Measurements from ENCODE around the gene NFAT5. TPM values are rescaled to one million over a fixed set of nuclear protein-coding genes. Genes with fewer than 3 reads are reported as not detected.

The NFAT5 gene
- total RNA-seq, 2 donors from 2014 or later, result 38.1 to 38.9 TPM

DNA sequence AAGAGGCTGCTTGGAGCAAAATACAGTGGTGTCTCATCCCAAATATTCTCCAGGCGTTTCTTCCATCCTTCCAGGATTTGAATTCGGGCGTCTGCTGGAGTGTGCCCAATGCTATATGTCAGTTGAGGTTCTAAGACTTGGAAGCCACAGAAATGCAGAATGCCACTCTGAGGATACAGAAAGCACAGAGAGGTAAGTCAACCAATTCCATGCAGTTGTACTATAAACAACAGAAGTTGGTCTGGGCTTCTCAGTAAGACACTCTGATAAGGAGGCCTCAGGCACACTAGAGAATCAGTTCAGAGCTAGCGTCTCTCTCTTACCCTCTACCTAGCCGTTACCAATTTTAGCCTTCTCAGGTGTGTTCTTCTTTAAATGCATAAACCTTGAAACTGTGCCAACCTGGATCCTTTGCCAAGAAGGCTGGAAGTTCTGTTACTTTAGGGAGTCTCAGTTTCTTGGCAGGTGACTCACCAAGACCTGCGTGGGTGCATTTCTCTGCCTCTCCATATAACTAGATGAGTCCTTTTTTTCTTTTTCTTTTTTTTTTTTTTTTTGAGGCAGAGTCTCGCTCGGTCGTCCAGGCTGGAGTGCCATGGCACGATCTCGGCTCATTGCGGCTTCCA is 145.5 kb downstream of the NFAT5 start:
- no peaks in the 10 kb centered on the region for H3K27me3 ChIP-seq
- TF ChIP-seq POLR2A (IDR thresholded peaks at IDR 0.05), result no peak
- TF ChIP-seq, protein P1, sequence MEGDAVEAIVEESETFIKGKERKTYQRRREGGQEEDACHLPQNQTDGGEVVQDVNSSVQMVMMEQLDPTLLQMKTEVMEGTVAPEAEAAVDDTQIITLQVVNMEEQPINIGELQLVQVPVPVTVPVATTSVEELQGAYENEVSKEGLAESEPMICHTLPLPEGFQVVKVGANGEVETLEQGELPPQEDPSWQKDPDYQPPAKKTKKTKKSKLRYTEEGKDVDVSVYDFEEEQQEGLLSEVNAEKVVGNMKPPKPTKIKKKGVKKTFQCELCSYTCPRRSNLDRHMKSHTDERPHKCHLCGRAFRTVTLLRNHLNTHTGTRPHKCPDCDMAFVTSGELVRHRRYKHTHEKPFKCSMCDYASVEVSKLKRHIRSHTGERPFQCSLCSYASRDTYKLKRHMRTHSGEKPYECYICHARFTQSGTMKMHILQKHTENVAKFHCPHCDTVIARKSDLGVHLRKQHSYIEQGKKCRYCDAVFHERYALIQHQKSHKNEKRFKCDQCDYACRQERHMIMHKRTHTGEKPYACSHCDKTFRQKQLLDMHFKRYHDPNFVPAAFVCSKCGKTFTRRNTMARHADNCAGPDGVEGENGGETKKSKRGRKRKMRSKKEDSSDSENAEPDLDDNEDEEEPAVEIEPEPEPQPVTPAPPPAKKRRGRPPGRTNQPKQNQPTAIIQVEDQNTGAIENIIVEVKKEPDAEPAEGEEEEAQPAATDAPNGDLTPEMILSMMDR (IDR thresholded peaks at IDR 0.05), result no peak
- WGBS, 2 donors, result 25 to 37% methylated on average over 12 of the region's 12 CpGs
- no peaks in the 10 kb centered on the region for H3K36me3 ChIP-seq (replicated peaks in 1 of 2; ENCODE audit: insufficient read depth in 1 of 2, low read depth in 2 of 2)
- DNase-seq (peak; percentile 81 to 93 (median 91)), ATAC-seq (peak; percentile 68)
- peaks cover 52% of the 10 kb centered on the region for H3K4me1 ChIP-seq
- H3K27ac ChIP-seq, result peak overlapping the region; percentile 11 to 60 (median 47)
- no peak overlapping the region for H3K4me3 ChIP-seq
- intact Hi-C loops (cut with DNase I), result no loop called here
- H3K9me3 ChIP-seq, result no peaks in the 10 kb centered on the region

DNA sequence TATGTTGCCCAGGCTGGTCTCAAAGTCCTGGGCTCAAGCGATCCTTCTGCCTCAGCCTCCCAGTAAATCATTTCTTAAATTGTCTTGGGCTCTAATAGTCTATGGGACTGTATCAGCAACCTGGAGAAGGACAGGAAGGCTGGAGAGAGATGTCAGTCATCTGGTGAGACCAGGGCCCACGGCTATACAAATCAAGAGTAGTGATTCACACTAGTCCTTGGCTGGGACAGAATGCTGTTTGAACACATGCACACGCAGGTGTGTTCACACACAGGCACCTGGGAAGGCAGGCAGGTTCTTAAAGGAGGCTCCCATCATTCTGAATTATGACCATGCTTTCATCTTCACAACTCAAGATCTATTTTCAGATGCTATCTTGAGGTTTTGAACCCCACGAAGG is 146.5 kb downstream of the NFAT5 start:
- Histone ChIP-seq H3K4me1 (peaks cover 46% of the 10 kb centered on the region), H3K36me3 (replicated peaks in 1 of 2; ENCODE audit: insufficient read depth in 1 of 2, low read depth in 2 of 2) (no peaks in the 10 kb centered on the region), H3K4me3 (no peak overlapping the region), H3K27me3 (no peaks in the 10 kb centered on the region), H3K27ac (peak overlapping the region; percentile 11 to 60 (median 47)), H3K9me3 (no peaks in the 10 kb centered on the region)
- ATAC-seq (peak; percentile 54), DNase-seq (peak in 3 of 4 donors; percentile 54 to 75 (median 55))
- intact Hi-C loops (cut with DNase I), result no loop called here
- 41 to 50% methylated on average over 4 of the region's 4 CpGs for WGBS, 2 donors
- TF ChIP-seq POLR2A (IDR thresholded peaks at IDR 0.05), result no peak
- TF ChIP-seq, protein P1 (IDR thresholded peaks at IDR 0.05), result no peak

DNA sequence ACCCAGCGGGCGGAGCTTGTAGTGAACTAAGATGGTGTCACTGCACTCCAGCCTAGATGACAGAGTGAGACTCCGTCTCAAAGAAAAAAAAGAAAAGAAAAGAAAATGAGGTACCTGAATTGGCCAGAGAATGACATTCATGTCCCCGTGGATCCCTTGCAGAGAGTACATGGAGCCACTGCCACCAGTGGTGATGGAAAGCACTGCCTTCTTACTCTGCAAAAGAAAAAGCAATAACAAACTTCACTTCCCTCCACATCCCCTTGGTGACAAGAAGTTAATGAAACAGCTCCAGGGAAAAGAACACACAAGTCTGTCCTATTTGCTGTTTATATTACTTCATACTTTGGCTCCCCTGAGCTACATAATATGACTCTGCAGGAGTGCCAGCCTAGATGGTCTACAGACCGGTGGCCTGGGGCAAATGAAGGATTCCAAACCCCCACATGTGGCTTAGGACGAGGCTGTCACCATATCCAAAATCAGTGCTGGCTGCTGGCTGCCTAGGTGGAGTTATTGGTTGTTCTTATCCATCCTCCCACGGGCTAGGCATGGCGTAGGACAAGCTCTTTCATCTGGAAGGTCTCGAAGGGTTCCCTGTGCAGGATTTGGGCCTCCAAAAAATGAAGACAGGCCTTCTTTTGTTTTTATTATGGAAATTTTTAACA is 147.3 kb downstream of the NFAT5 start:
- TF ChIP-seq, protein P1 (IDR thresholded peaks at IDR 0.05), result no peak
- TF ChIP-seq POLR2A (IDR thresholded peaks at IDR 0.05), result no peak
- Histone ChIP-seq H3K9me3 (no peaks in the 10 kb centered on the region), H3K27me3 (no peaks in the 10 kb centered on the region), H3K4me3 (no peak overlapping the region), H3K4me1 (peaks cover 46% of the 10 kb centered on the region), H3K27ac (peak overlapping the region in 1 of 4 donors; percentile 11), H3K36me3 (replicated peaks in 1 of 2; ENCODE audit: insufficient read depth in 1 of 2, low read depth in 2 of 2) (no peaks in the 10 kb centered on the region)
- no peak for ATAC-seq
- WGBS, 2 donors, result 86 to 91% methylated on average over 9 of the region's 9 CpGs
- no peak for DNase-seq
- intact Hi-C loops (cut with DNase I), result no loop called here

DNA sequence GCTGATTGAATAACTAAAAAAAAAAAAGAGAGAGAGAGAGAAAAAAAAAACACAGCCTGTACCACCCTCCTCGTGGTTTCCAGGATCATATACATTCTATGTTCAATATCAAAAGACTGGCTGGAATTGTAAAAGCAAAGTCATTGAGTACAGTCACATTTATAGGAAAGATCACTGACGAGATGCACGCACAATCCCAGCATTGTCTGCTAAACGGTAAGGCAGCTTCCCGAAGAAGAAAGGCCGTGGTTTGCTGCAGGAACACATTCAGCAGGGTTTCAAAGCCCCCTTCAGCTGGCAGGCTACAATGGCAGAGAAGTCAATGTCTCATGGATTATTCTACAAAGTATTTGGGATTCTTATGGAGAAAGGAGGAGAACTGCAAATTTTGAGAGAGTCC is 151.3 kb downstream of the NFAT5 start:
- no peaks in the 10 kb centered on the region for H3K36me3 ChIP-seq (replicated peaks in 1 of 2; ENCODE audit: insufficient read depth in 1 of 2, low read depth in 2 of 2)

DNA sequence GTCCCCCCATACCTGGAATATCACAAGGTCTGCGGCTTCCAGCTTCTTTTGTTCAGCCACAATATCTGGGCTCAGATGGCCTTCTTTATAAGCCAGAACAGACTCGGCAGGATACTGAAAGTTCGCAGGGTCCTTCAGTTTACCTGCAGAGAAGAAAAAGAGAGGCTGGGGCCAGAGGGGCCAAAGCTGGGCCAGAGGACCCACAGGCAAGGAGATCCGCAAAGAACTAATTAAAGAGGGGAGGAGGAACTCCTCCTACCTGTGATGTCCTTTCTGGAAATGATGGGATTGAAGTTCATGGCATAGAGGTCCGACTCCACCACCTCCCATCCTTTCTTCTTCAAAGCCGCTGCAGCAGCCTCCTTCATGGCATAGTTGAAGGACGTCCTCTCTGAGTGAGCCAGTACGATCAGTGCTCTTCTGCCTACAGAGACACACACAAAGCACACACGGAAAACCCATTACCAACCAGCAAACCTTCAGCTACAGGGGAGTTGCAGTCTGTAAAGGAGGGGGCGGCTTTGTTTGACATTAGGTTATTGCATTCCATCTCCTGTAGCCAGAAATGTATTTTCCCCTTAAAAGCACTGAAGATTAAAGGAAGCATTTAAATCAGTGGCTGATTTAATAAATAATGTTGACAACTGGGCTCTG is 152.5 kb downstream of the NFAT5 start:
- Histone ChIP-seq H3K4me1 (peaks cover 9% of the 10 kb centered on the region), H3K27ac (no peak overlapping the region), H3K9me3 (no peaks in the 10 kb centered on the region), H3K4me3 (no peak overlapping the region), H3K36me3 (replicated peaks in 1 of 2; ENCODE audit: insufficient read depth in 1 of 2, low read depth in 2 of 2) (no peaks in the 10 kb centered on the region), H3K27me3 (no peaks in the 10 kb centered on the region)
- WGBS, 2 donors, result 83 to 84% methylated on average over 10 of the region's 10 CpGs
- ATAC-seq (no peak), DNase-seq (no peak)
- intact Hi-C loops (cut with DNase I), result no loop called here
- no peak for TF ChIP-seq POLR2A (IDR thresholded peaks at IDR 0.05)
- TF ChIP-seq, protein P1 (IDR thresholded peaks at IDR 0.05), result no peak

More for the DNA sequence above, 151.3 kb downstream of the NFAT5 start:
- H3K27me3 ChIP-seq, result no peaks in the 10 kb centered on the region
- intact Hi-C loops (cut with DNase I), result no loop called here
- ATAC-seq (no peak), DNase-seq (no peak)
- H3K4me3 ChIP-seq, result no peak overlapping the region
- peaks cover 21% of the 10 kb centered on the region for H3K4me1 ChIP-seq
- TF ChIP-seq POLR2A (IDR thresholded peaks at IDR 0.05), result no peak
- WGBS, 2 donors, result 88 to 93% methylated on average over 6 of the region's 6 CpGs
- H3K9me3 ChIP-seq, result no peaks in the 10 kb centered on the region
- no peak overlapping the region for H3K27ac ChIP-seq
